22Rv1 (cell line): ENCODE data around the gene PAX3.

Source experiments
- ZFX ChIP-seq: fragments of 450-650 bp; IDR thresholded peaks from 2 replicates; pipeline ENCODE4 v1.6.1; 2017; ENCODE audit warnings: antibody characterized with exemption, borderline replicate concordance
- TF ChIP-seq, protein P1 (sequence below): fragments of 450-650 bp; IDR thresholded peaks from 2 replicates; pipeline ENCODE4 v1.5.1; 2017; ENCODE audit warnings: mild to moderate bottlenecking

DNA sequence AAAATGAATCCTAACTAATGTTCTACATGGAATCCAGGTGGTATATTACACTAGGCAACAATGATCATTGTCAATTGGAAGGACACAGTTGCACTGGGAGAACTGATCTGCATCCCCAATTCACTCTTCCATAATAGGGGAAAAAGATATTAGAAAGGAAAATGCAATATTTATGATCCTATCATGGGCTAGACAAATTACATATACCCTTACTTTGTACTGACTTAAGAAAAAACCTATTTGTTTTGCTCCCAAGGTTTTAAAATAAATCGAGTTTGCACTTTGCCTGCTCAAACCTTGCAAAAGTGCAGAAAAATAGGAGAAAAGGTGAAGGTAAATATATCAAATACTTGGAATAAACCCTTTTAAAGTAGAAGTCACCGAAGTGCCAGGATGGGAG lies 11.0 kb upstream of the PAX3 start:
- TF ChIP-seq, protein P1, sequence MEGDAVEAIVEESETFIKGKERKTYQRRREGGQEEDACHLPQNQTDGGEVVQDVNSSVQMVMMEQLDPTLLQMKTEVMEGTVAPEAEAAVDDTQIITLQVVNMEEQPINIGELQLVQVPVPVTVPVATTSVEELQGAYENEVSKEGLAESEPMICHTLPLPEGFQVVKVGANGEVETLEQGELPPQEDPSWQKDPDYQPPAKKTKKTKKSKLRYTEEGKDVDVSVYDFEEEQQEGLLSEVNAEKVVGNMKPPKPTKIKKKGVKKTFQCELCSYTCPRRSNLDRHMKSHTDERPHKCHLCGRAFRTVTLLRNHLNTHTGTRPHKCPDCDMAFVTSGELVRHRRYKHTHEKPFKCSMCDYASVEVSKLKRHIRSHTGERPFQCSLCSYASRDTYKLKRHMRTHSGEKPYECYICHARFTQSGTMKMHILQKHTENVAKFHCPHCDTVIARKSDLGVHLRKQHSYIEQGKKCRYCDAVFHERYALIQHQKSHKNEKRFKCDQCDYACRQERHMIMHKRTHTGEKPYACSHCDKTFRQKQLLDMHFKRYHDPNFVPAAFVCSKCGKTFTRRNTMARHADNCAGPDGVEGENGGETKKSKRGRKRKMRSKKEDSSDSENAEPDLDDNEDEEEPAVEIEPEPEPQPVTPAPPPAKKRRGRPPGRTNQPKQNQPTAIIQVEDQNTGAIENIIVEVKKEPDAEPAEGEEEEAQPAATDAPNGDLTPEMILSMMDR: no peak
- no peak for TF ChIP-seq ZFX
